ENCODE results near the gene SDR42E1. TPM values are rescaled to one million over a fixed set of nuclear protein-coding genes. Genes with fewer than 3 reads are reported as not detected.

Gene SDR42E1
- total and polyA plus RNA-seq, 3 donors from 2014 or later, result 6.5 to 10.1 (median 6.9) TPM

DNA sequence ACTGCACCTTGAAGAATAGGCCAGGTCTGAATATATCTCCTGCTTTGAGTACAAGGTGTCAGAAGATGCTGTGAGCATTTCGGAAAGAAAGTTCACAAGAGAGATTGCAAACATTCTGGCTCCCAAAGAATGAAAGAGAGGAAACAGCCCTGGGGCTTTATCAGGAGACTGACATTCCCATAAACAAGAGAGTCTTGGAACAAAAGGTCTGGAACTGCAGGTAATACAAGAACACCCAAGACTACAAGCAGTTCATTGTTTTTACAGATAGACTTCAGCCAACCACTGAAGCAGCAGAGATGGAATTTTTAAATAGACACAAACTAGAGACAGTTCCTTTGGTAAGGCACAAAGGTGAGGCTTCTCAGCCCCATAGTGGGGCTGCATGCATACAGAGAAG is 38.2 kb upstream of the SDR42E1 start:
- H3K4me3 ChIP-seq, result no peak overlapping the region
- H3K27ac ChIP-seq, result no peak overlapping the region
- H3K9me3 ChIP-seq, result no peaks in the 10 kb centered on the region
- no peaks in the 10 kb centered on the region for H3K27me3 ChIP-seq
- TF ChIP-seq, protein P1, sequence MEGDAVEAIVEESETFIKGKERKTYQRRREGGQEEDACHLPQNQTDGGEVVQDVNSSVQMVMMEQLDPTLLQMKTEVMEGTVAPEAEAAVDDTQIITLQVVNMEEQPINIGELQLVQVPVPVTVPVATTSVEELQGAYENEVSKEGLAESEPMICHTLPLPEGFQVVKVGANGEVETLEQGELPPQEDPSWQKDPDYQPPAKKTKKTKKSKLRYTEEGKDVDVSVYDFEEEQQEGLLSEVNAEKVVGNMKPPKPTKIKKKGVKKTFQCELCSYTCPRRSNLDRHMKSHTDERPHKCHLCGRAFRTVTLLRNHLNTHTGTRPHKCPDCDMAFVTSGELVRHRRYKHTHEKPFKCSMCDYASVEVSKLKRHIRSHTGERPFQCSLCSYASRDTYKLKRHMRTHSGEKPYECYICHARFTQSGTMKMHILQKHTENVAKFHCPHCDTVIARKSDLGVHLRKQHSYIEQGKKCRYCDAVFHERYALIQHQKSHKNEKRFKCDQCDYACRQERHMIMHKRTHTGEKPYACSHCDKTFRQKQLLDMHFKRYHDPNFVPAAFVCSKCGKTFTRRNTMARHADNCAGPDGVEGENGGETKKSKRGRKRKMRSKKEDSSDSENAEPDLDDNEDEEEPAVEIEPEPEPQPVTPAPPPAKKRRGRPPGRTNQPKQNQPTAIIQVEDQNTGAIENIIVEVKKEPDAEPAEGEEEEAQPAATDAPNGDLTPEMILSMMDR (IDR thresholded peaks at IDR 0.05), result no peak
- no peak for TF ChIP-seq POLR2A (IDR thresholded peaks at IDR 0.05)
- intact Hi-C loops (cut with DNase I; ENCODE audit: low total_unique reads), result no loop called here
- H3K36me3 ChIP-seq (ENCODE audit: low read depth, missing control alignments), result no peaks in the 10 kb centered on the region
- DNase-seq, result no peak
- 71 to 83% methylated on average over 1 of the region's 1 CpG for WGBS, 2 donors
- H3K4me1 ChIP-seq, result no peaks in the 10 kb centered on the region

DNA sequence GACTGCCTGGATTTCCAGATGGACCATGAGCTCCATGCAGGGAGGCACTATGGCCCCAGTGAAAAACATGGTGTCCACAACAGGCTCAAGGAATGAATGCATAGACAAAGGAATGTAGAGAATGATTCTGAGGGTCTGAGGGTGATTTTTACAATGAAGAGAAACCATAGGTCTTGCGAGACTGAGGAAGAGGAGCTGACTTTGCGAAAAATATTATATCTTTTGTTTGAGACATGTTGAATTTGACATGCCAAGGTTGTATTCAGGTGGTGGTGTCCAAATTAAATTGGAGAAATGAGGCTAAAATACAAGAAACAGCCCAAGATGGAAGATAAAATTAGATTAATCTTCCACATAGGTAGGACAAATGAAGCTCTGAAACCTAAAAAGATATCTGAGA is 36.5 kb upstream of the SDR42E1 start:
- Histone ChIP-seq H3K27me3 (no peaks in the 10 kb centered on the region), H3K27ac (no peak overlapping the region), H3K4me3 (no peak overlapping the region), H3K36me3 (ENCODE audit: low read depth, missing control alignments) (no peaks in the 10 kb centered on the region), H3K9me3 (no peaks in the 10 kb centered on the region), H3K4me1 (no peaks in the 10 kb centered on the region)
- 92 to 95% methylated on average over 2 of the region's 2 CpGs for WGBS, 2 donors
- TF ChIP-seq, protein P1 (IDR thresholded peaks at IDR 0.05), result no peak
- no peak for DNase-seq
- intact Hi-C loops (cut with DNase I; ENCODE audit: low total_unique reads), result no loop called here

DNA sequence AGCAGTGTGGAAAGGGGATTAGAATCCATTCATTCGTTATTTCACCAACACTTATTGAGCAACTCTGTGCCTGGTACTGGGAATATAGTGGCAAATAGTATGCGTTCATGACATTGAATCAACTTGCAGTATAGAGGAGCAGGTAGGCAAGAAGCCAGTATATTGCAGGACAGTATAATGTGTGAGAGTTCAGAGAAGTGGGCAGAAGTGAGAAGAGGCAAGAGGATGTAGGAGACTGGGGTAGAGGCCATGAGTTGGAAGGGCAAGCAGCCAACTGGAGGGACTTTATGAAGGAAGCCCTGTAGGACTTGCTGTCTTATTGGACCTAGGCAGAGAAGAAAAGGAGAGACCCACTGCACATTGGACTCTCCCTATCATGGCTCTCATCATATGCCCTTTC is 36.1 kb upstream of the SDR42E1 start:
- no peaks in the 10 kb centered on the region for H3K27me3 ChIP-seq
- no peak overlapping the region for H3K4me3 ChIP-seq
- whole genome bisulfite sequencing, 2 donors, result 93 to 97% methylated on average over 2 of the region's 2 CpGs
- TF ChIP-seq POLR2A (IDR thresholded peaks at IDR 0.05), result no peak
- TF ChIP-seq, protein P1 (IDR thresholded peaks at IDR 0.05), result no peak
- intact Hi-C loops (cut with DNase I; ENCODE audit: low total_unique reads), result no loop called here
- no peaks in the 10 kb centered on the region for H3K36me3 ChIP-seq (ENCODE audit: low read depth, missing control alignments)
- DNase-seq, result no peak
- H3K9me3 ChIP-seq, result no peaks in the 10 kb centered on the region
- H3K4me1 ChIP-seq, result no peaks in the 10 kb centered on the region
- H3K27ac ChIP-seq, result no peak overlapping the region

DNA sequence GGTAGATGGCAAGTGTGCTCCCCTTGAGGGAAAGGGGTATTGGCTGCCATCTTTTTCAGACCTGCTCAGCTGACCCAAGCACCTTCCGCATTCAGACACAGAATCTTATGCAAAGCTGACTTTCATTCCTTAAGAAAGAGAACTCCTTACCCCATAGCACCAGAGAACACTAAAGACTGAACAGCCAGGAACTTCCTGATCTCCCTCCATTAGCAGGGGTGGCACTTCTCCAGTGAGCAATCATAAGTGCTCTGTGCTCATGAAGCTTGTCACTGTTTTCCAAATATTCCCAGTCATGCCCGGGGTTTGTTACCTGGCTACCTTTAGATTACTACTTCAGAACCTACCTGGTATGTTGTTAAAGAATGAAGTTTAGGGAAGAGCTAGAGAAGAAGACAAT is 35.7 kb upstream of the SDR42E1 start:
- TF ChIP-seq, protein P1 (IDR thresholded peaks at IDR 0.05), result no peak
- no peak for TF ChIP-seq POLR2A (IDR thresholded peaks at IDR 0.05)
- WGBS, 2 donors, result 89 to 95% methylated on average over 2 of the region's 2 CpGs
- Histone ChIP-seq H3K4me3 (no peak overlapping the region), H3K36me3 (ENCODE audit: low read depth, missing control alignments) (no peaks in the 10 kb centered on the region), H3K4me1 (no peaks in the 10 kb centered on the region), H3K27me3 (no peaks in the 10 kb centered on the region), H3K9me3 (no peaks in the 10 kb centered on the region), H3K27ac (no peak overlapping the region)
- intact Hi-C loops (cut with DNase I; ENCODE audit: low total_unique reads), result no loop called here
- no peak for DNase-seq

DNA sequence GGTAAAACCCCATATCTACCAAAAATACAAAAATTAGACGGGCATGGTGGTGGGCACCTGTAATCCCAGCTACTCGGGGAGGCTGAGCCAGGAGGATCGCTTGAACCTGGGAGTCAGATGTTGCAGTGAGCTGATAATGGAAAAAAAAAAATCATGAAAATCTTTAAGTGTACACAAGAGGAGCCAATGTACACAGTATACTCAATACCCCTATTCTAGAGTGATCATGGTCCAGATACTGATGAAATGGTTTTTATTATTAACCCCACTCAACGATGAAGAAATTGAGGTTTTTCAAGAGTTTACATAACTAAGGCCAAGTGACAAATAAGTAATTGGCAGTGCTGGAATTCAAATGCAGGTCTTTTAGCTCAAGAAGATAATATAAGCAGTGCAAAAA is 35.3 kb upstream of the SDR42E1 start:
- H3K27ac ChIP-seq, result no peak overlapping the region
- H3K9me3 ChIP-seq, result no peaks in the 10 kb centered on the region
- no peak overlapping the region for H3K4me3 ChIP-seq
- WGBS, 2 donors, result 90 to 97% methylated on average over 4 of the region's 4 CpGs
- intact Hi-C loops (cut with DNase I; ENCODE audit: low total_unique reads), result no loop called here
- no peaks in the 10 kb centered on the region for H3K27me3 ChIP-seq
- no peak for DNase-seq
- H3K36me3 ChIP-seq (ENCODE audit: low read depth, missing control alignments), result no peaks in the 10 kb centered on the region
- no peak for TF ChIP-seq POLR2A (IDR thresholded peaks at IDR 0.05)
- TF ChIP-seq, protein P1 (IDR thresholded peaks at IDR 0.05), result no peak
- H3K4me1 ChIP-seq, result no peaks in the 10 kb centered on the region

Data from testis (tissue), 3 donors.